Esophagus muscularis mucosa (tissue), 4 donors: ENCODE data around the gene SHMT2.

Source experiments
- CTCF ChIP-seq, 3 experiments: fragments of 200-600 bp in 2 of 3; fragments of 450-650 bp in 1 of 3; sonication (generic) in 2 of 3; IDR thresholded peaks; one replicate each; pipeline ENCODE4 v1.5.1; 2017 to 2019; ENCODE audit warnings: antibody characterized with exemption in 3 of 3, mild to moderate bottlenecking in 2 of 3, moderate library complexity in 1 of 3
- EP300 ChIP-seq: sonication (generic); formaldehyde crosslinking; IDR thresholded peaks from one replicate; pipeline ENCODE4 v1.6.1; 2017; ENCODE audit warnings: antibody characterized with exemption
- POLR2A ChIP-seq: fragments of 450-650 bp; IDR thresholded peaks from one replicate; pipeline ENCODE4 v1.6.1; 2017; ENCODE audit warnings: antibody characterized with exemption, moderate library complexity, mild to moderate bottlenecking, low read depth
- POLR2AphosphoS5 ChIP-seq, 2 donors: sonication (generic); formaldehyde crosslinking; IDR thresholded peaks; one replicate each; pipeline ENCODE4 v1.6.1; 2017; ENCODE audit warnings: antibody characterized with exemption in 2 of 2

- no peak for TF ChIP-seq CTCF (IDR thresholded peaks at IDR 0.05)
- no peak for TF ChIP-seq POLR2AphosphoS5 (IDR thresholded peaks at IDR 0.05)
- no peak for TF ChIP-seq EP300
- TF ChIP-seq POLR2A, result no peak
These were observed 19.6 kb upstream of the SHMT2 start for GRCh38 chr12:57209916-57210315.
